H7 (cell line): ENCODE results near the gene ADAM30. TPM values are rescaled to one million over a fixed set of nuclear protein-coding genes. Genes with fewer than 3 reads are reported as not detected.

ENCODE experiments used
- DNase-seq: peaks from one replicate; pipeline ENCODE4 v3.0.0; 2012
- H3K27me3 ChIP-seq: 2 replicates; pipeline ENCODE4 v1.6.0; 2011; ENCODE audit warnings: mild to moderate bottlenecking, low read length; ENCODE audit not compliant: control insufficient read depth, insufficient read depth
- H3K36me3 ChIP-seq: replicated peaks from 2 replicates; pipeline ENCODE4 v1.5.1; 2011; ENCODE audit warnings: low read length; ENCODE audit not compliant: control insufficient read depth, insufficient read depth
- H3K4me3 ChIP-seq: 2 replicates; pipeline ENCODE4 v1.5.1; 2011; ENCODE audit warnings: low read depth, mild to moderate bottlenecking, control low read depth, low read length, moderate library complexity; ENCODE audit not compliant: insufficient read depth
- total RNA-seq: library from RNA; depleted of rRNA; stranded (reverse); fragments of >200 nt; shearing (Covaris generic); gene quantifications from 2 replicates; pipeline ENCODE4 v1.2.3, GENCODE V29; 2014

Gene ADAM30
- total RNA-seq, 1 experiment from 2014 or later, result not detected

DNA sequence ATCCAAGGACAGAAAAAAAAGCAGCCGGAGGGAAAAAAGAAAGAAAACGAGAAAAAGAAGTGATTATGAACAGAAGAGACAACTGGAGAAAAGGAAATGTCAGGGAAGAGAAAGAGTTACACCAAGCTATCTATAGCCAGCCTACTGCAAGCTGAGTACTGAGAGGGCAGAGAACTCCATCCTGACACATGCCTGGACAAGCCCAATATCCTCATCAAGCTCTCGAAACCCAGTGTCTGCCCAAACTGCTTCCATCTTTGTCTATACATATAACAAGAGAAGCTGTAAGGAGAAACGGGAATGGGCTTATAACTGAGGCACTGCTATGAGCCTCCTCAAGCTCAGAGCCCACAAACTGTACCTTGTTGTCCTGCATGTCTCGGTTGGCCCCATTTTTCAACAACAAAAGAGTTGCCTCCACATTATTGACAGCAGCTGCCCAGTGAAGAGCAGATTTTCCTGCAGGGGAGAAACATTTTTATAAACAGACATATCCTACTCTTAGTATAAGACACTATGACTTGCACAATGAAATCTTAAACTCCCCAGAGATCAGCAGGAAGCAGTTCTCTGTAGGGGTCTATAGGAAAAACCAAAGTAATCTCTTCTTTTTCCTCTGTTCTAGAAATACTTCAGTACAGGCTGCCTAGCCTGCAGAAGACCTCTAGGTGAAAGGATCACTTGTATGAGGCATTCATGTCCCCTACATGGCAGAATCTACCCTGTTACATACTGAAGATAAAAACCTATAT is 21.2 kb upstream of the ADAM30 start:
- Histone ChIP-seq H3K4me3 (no peak overlapping the region), H3K36me3 (peaks cover 16% of the 10 kb centered on the region), H3K27me3 (no peaks in the 10 kb centered on the region)
- DNase-seq, result no peak

- no peaks in the 10 kb centered on the region for H3K27me3 ChIP-seq
- DNase-seq, result no peak
- peaks cover 16% of the 10 kb centered on the region for H3K36me3 ChIP-seq
- no peak overlapping the region for H3K4me3 ChIP-seq
These were observed 19.2 kb upstream of the ADAM30 start for GRCh38 chr1:119915517-119915916.

DNA sequence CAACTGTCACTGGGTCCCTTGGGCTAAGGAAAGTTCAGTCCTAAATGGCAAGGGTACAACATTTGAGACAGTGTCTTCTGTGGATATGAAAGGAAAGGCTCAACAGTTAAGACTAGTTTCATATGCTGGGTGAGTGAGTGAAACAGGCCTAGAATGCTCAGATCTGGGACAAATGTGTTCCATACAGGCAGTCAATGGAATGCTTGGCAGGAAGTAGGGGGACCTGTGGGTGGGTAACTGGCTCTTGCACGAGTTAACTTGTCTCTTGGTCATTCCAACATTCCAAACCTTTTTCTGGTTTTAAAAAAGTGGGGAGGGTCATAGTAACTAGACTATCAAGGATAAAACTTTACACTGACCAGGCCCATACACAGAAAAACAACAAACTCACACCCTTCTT is 17.8 kb upstream of the ADAM30 start:
- DNase-seq, result no peak
- H3K36me3 ChIP-seq, result peaks cover 16% of the 10 kb centered on the region
- no peaks in the 10 kb centered on the region for H3K27me3 ChIP-seq
- H3K4me3 ChIP-seq, result no peak overlapping the region

DNA sequence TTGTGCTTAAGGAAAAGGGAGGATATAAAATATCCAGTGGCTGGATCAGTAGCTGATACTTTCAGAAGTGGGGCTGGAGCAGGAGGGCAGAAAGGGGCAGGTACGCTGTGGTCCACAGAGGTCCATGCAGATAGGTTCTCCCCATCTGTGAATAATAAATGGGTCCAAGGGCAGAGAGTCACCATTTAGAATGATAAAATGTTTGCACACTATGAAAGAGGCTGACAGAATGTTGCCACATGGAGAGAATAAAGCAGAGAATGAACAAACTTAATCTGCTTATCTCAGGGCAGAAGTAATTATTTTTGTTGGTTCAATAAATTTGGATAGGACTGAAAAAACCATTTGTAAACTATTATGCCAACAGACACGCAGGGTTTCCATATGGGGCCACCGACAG is 16.6 kb upstream of the ADAM30 start:
- no peak for DNase-seq
- peaks cover 12% of the 10 kb centered on the region for H3K36me3 ChIP-seq
- no peaks in the 10 kb centered on the region for H3K27me3 ChIP-seq
- no peak overlapping the region for H3K4me3 ChIP-seq

DNA sequence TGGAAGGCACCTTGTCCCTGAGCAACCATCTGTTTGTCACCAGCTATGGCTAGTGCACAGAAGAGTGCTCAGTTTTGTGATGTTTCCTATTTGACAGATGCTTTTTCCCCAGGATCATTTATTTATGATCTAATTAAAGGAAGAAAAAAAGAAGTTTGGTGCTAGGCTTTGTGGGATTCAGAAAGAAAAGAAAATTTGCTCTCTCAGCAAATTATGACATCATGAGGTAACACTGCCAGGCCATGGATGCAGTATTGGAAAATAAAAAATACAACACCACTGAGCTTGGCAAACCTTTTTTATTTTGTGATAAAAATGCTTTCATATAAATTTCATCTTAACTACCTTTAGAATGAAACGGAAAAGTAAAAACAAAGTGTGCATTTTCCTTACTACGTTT is 15.5 kb upstream of the ADAM30 start:
- Histone ChIP-seq H3K36me3 (peaks cover 8% of the 10 kb centered on the region), H3K27me3 (no peaks in the 10 kb centered on the region), H3K4me3 (no peak overlapping the region)
- DNase-seq, result no peak

- Histone ChIP-seq H3K27me3 (no peaks in the 10 kb centered on the region), H3K4me3 (no peak overlapping the region), H3K36me3 (peaks cover 5% of the 10 kb centered on the region)
- DNase-seq, result no peak
These were observed 14.3 kb upstream of the ADAM30 start for GRCh38 chr1:119910618-119911017.

GRCh38 chr1:119909890-119910596 is 13.7 kb upstream of the ADAM30 start:
- Histone ChIP-seq H3K36me3 (peaks cover 3% of the 10 kb centered on the region), H3K4me3 (no peak overlapping the region), H3K27me3 (no peaks in the 10 kb centered on the region)
- peak; percentile 38 for DNase-seq

- H3K36me3 ChIP-seq, result no peaks in the 10 kb centered on the region
- no peaks in the 10 kb centered on the region for H3K27me3 ChIP-seq
- no peak overlapping the region for H3K4me3 ChIP-seq
- DNase-seq, result no peak
These were observed 12.3 kb upstream of the ADAM30 start for GRCh38 chr1:119908661-119909060.

DNA sequence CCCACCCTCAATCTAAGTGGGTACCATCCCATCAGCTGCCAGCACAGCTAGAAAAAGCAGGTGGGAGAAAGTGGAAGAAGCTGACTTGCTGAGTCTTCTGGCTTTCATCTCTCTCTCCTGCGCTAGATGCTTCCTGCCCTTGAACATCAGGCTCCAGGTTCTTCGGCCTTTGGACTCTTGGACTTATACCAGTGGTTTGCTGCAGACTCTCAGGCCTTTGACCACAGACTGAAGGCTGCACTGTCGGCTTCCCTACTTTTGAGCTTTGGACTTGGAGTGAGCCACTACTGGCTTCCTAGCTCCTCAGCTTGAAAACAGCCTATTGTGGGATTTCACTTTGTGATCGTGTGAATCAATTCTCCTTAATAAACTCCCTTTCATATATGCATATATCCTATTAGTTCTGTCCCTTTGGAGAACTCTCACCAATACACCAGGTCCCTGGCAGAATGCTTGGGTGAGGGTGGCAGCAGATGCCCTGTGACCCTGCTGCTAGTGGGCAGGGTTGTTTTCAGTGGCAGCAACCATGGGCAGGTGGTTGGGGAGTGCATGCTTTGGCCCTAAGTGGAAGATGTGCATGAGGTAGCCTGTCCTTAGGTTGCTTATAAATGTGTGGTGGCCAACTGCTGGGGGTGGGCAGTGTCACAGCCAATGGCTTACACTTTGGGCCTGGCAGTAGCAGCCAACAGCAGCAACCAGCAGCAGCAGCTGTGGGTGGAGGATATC is 10.8 kb upstream of the ADAM30 start:
- no peaks in the 10 kb centered on the region for H3K27me3 ChIP-seq
- H3K36me3 ChIP-seq, result no peaks in the 10 kb centered on the region
- no peak overlapping the region for H3K4me3 ChIP-seq
- no peak for DNase-seq

GRCh38 chr1:119903443-119903835 is 7.1 kb upstream of the ADAM30 start:
- no peak overlapping the region for H3K4me3 ChIP-seq
- H3K27me3 ChIP-seq, result no peaks in the 10 kb centered on the region
- no peaks in the 10 kb centered on the region for H3K36me3 ChIP-seq
- no peak for DNase-seq

GRCh38 chr1:119902775-119903442 is 6.6 kb upstream of the ADAM30 start:
- DNase-seq, result no peak
- Histone ChIP-seq H3K36me3 (no peaks in the 10 kb centered on the region), H3K27me3 (no peaks in the 10 kb centered on the region), H3K4me3 (no peak overlapping the region)

DNA sequence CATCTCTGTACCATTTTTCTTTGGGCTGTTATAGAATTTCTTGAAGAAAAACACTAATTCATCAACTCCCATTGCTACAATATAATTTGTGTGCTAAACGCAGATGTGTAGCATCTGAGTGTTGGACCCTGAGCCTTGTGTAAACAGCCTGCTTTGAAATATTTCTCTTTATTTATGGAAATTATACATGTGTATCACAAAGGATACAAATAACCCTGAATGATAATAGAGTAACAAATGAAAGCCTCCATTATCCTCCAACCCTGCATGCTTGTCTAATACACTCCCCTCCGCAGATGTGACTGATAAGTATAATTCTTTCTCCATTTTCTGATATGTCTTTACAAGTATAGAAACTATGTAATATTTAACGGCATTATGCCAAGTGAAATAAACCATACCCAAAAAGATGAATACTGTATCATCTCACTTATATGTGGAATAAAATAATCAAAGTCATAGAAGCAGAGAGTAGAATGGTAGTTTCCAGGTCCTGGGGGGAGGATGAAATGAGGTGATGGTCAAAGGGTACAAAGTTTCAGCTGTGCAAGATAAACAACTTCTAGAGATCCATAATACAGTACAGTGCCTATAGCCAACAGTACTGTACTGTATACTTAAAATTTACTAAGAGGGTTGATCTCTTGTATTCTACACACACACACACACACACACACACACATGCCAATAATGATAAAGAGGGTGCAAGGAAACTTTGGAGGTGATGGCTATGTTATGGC is 2.8 kb upstream of the ADAM30 start:
- Histone ChIP-seq H3K36me3 (no peaks in the 10 kb centered on the region), H3K4me3 (no peak overlapping the region), H3K27me3 (no peaks in the 10 kb centered on the region)
- no peak for DNase-seq

DNA sequence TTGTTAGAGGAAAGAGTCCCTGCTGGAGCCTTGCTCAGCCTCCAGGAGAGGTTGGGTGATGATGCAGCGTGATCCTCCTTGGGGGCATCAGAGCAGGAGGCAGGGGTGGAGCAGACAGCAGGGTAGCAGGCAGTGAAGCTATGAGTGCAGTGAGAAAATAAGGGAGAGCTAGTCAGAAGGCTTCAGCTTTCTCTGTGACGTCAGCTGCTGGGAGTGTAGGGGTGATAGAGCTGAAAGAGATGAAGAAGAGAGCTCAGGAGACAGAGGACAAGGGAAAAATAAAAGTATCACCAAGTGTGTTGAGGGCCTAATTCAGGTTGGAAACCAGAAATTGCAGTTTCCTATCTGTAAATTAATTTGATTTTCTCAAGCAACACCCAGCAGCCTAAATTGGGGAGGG is 2.2 kb upstream of the ADAM30 start:
- DNase-seq, result no peak
- H3K4me3 ChIP-seq, result no peak overlapping the region
- H3K27me3 ChIP-seq, result no peaks in the 10 kb centered on the region
- H3K36me3 ChIP-seq, result no peaks in the 10 kb centered on the region

DNA sequence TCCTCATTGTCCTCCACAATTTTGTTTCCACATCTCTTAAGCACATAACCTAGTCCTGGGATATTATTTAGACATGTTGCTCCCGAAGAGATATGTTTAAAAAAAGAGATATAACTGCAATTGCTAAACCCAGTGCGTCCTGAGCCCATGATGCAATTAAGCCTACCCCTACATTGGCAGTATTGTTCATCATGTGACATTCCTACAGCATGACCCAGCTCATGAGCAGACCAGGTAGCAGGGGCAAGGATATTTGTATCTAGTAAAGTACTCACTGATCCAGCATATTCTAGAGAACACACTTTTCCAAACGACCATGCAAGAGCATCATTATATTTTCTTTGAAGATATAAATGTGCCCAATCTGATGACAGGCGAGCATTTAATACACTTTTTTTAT is 1.2 kb downstream of the ADAM30 start:
- Histone ChIP-seq H3K36me3 (no peaks in the 10 kb centered on the region), H3K4me3 (no peak overlapping the region), H3K27me3 (no peaks in the 10 kb centered on the region)
- no peak for DNase-seq
